Measurements from ENCODE around the gene TCTN1.
"Not testable (repeated sequence)": the region's sequence is repeated elsewhere in the genome, so short reads cannot be mapped to it uniquely, and the experiment has no call there.

Gene TCTN1

DNA sequence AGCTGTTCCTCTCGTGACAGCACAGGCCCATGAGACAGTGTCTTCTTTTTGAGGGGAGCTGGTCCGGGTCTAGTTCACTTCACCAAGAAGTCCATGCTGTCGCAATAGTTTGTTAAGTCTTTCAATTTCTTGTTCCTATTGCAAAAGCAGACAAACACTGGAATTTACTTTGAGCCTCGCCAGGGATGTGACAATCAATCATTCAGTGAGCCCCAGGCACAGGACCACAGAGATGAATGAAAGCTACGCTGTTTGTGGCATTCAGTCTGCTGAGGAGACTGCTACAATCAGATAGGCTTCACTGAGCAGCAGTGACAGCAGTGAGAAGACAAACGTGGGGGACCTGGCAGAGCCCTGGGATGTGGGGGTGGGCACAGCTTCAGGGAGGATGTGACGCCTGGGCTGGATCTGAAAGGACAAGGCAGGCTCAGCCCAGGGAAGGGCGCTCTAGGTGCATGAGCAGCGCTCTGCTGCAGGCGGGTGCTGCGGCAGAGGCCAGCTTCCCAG lies 35.5 kb downstream of the TCTN1 start:
- Histone ChIP-seq H3K4me1 (ENCODE audit: control insufficient read depth, low read depth, low read length) (peaks cover 5% of the 10 kb centered on the region), H3K36me3 (ENCODE audit: control insufficient read depth, low read depth, low read length) (no peaks in the 10 kb centered on the region), H3K4me3 (ENCODE audit: low read length) (no peak overlapping the region), H3K27me3 (ENCODE audit: control insufficient read depth, insufficient read depth, low read length) (no peaks in the 10 kb centered on the region), H3K9ac (ENCODE audit: low read length) (no peak overlapping the region), H3K27ac (ENCODE audit: low read length) (no peak overlapping the region), H3K9me3 (ENCODE audit: control insufficient read depth, low read depth, low read length) (no peaks in the 10 kb centered on the region)

DNA sequence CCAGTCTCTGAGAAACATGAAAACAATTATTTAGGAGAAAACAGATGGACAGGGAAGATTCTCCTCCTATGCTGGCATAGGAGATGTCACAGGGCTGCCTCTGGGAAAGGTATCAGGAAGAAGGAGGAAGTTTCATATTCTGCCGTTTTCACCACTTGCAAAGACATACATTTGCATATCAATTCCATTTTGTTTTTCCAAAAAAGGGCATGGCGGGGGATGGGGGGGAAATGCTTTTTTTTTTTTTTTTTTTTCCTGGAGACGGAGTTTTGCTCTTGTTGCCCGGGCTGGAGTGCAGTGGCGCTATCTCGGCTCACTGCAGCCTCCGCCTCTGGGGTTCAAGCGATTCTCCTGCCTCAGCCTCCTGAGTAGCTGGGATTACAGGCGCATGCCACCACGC lies 40.3 kb downstream of the TCTN1 start:
- H3K4me3 ChIP-seq (ENCODE audit: low read length); H3K36me3 ChIP-seq (ENCODE audit: control insufficient read depth, low read depth, low read length); H3K9ac ChIP-seq (ENCODE audit: low read length); H3K9me3 ChIP-seq (ENCODE audit: control insufficient read depth, low read depth, low read length); H3K27me3 ChIP-seq (ENCODE audit: control insufficient read depth, insufficient read depth, low read length); H3K4me1 ChIP-seq (ENCODE audit: control insufficient read depth, low read depth, low read length); H3K27ac ChIP-seq (ENCODE audit: low read length): not testable (repeated sequence)

DNA sequence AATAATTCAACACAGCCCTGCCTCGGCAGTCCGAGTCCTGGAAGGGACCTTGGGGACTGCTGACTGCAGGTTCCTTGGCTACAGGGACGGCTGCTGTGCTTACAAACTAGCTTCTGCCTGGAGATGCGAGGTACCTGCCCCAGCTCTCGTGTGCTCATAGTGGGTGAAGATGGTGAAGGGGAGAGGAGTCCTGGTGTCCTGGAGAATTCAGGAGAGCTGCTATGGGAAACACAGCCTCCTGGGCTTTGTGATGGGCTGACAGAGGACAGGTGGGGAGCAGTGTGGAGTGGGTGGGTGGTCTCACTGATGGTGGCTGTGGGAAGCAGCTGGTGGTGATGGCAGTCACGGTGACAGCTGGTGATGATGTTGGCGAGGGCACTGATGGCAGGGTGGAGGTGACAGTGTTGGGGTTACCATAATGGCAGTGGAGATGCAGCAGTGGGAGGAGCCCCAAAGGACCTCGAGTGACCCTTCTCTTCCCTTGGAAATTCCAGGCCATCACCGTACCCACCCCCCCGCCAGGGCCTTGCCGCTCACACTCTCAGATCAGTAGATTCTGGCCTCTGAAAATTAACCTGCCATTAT lies 42.2 kb downstream of the TCTN1 start:
- no peaks in the 10 kb centered on the region for H3K27me3 ChIP-seq (ENCODE audit: control insufficient read depth, insufficient read depth, low read length)
- H3K27ac ChIP-seq (ENCODE audit: low read length): no peak overlapping the region
- no peak overlapping the region for H3K4me3 ChIP-seq (ENCODE audit: low read length)
- no peaks in the 10 kb centered on the region for H3K36me3 ChIP-seq (ENCODE audit: control insufficient read depth, low read depth, low read length)
- H3K9me3 ChIP-seq (ENCODE audit: control insufficient read depth, low read depth, low read length): no peaks in the 10 kb centered on the region
- no peak overlapping the region for H3K9ac ChIP-seq (ENCODE audit: low read length)
- peaks cover 5% of the 10 kb centered on the region for H3K4me1 ChIP-seq (ENCODE audit: control insufficient read depth, low read depth, low read length)

DNA sequence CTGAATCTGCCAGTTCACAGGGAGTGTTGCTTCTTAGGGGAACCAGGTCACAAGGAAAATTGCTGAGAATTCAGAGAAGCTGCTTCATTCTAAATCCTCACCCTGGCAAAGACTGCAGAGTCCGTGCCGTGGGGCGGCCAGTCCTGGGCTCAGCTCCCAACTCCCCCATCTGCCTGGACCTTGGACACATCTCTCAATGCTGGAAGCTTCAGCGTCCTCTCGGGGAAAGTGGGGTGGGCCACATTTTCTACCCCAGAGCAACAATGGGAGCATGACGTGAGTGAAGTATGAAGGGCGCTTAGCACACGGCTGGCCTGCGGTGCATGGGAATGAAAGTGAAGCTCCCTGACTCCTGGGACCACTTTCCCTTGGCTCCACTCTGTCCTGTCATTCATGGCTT lies 43.8 kb downstream of the TCTN1 start:
- no peaks in the 10 kb centered on the region for H3K27me3 ChIP-seq (ENCODE audit: control insufficient read depth, insufficient read depth, low read length)
- no peak overlapping the region for H3K27ac ChIP-seq (ENCODE audit: low read length)
- no peaks in the 10 kb centered on the region for H3K9me3 ChIP-seq (ENCODE audit: control insufficient read depth, low read depth, low read length)
- no peaks in the 10 kb centered on the region for H3K36me3 ChIP-seq (ENCODE audit: control insufficient read depth, low read depth, low read length)
- H3K4me1 ChIP-seq (ENCODE audit: control insufficient read depth, low read depth, low read length): peaks cover 5% of the 10 kb centered on the region
- H3K4me3 ChIP-seq (ENCODE audit: low read length): no peak overlapping the region
- no peak overlapping the region for H3K9ac ChIP-seq (ENCODE audit: low read length)

DNA sequence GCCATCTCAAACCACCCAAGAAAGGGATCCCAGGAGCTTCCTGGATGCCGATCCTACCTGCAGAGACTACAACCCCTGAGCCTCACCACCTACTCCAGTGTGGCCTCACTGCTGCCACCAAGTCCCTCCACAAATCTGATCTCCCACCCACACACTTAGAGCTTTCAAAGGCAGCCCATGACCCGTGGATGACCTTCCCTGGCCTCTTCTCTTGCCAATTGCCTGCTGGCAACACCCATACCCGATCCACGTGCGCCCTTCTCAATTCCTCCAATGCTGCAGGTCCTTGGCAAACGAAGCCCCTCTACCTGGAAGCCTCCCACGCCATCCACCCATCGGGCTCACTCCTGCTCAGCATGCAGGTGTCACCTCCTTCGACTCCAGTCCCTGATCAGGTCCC lies 44.3 kb downstream of the TCTN1 start:
- no peaks in the 10 kb centered on the region for H3K36me3 ChIP-seq (ENCODE audit: control insufficient read depth, low read depth, low read length)
- H3K27ac ChIP-seq (ENCODE audit: low read length): no peak overlapping the region
- H3K9ac ChIP-seq (ENCODE audit: low read length): no peak overlapping the region
- no peak overlapping the region for H3K4me3 ChIP-seq (ENCODE audit: low read length)
- no peaks in the 10 kb centered on the region for H3K9me3 ChIP-seq (ENCODE audit: control insufficient read depth, low read depth, low read length)
- no peaks in the 10 kb centered on the region for H3K27me3 ChIP-seq (ENCODE audit: control insufficient read depth, insufficient read depth, low read length)
- H3K4me1 ChIP-seq (ENCODE audit: control insufficient read depth, low read depth, low read length): peaks cover 5% of the 10 kb centered on the region

DNA sequence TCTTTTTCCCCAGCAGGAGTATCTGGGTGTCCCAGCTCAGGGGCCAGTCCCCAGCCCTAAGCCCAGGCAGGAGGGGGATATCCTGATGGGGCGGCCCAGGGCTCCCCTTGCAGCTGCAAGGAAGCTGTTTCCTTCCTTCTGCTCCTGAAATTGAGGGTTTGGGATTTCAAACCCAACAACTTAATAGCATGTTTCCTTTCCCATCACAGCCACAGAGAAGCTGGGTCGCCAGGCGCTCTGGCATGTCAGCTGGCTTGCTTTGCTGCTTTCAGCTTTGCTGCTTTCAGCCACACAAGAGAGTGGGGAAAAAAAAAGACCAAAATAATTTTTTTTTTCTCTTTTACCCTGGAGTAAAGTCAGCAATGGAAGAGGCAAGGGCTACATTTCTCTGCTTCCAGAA lies 44.9 kb downstream of the TCTN1 start:
- H3K27me3 ChIP-seq (ENCODE audit: control insufficient read depth, insufficient read depth, low read length): no peaks in the 10 kb centered on the region
- H3K9me3 ChIP-seq (ENCODE audit: control insufficient read depth, low read depth, low read length): no peaks in the 10 kb centered on the region
- H3K9ac ChIP-seq (ENCODE audit: low read length): no peak overlapping the region
- H3K4me3 ChIP-seq (ENCODE audit: low read length): no peak overlapping the region
- no peaks in the 10 kb centered on the region for H3K36me3 ChIP-seq (ENCODE audit: control insufficient read depth, low read depth, low read length)
- H3K4me1 ChIP-seq (ENCODE audit: control insufficient read depth, low read depth, low read length): peaks cover 3% of the 10 kb centered on the region
- no peak overlapping the region for H3K27ac ChIP-seq (ENCODE audit: low read length)

DNA sequence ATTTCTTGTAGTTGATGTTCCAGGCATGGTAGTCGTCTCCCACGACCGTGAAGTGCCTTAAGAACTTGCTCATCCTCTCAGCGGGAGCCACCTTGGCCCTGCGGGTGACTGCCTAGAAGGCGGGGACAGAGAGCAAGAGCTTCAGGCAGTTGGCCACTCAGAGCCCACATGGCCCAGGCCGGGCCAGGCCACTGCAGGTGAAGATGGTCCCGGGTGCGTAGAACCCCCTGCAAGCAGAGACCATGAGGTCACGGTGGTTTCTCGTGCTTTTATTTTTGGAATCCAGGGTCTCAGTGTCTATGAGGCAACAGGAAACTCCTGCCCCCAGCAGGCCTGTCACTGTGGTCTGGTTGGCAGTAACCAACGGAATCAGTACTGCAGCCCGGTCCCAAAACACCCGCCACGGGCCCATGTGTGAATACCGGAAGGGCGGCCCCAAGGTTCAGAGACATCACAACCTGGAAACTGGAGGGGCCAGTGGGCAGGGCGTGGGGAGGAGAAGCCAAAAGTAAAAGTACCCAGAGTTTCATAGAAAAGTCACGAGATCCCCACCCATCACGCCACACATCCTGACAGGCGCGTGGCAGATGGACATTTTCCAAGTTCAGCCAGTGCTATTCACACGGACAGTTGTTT lies 47.5 kb downstream of the TCTN1 start:
- no peaks in the 10 kb centered on the region for H3K4me1 ChIP-seq (ENCODE audit: control insufficient read depth, low read depth, low read length)
- no peaks in the 10 kb centered on the region for H3K27me3 ChIP-seq (ENCODE audit: control insufficient read depth, insufficient read depth, low read length)
- no peak overlapping the region for H3K4me3 ChIP-seq (ENCODE audit: low read length)
- no peak overlapping the region for H3K27ac ChIP-seq (ENCODE audit: low read length)
- no peaks in the 10 kb centered on the region for H3K9me3 ChIP-seq (ENCODE audit: control insufficient read depth, low read depth, low read length)
- no peaks in the 10 kb centered on the region for H3K36me3 ChIP-seq (ENCODE audit: control insufficient read depth, low read depth, low read length)
- no peak overlapping the region for H3K9ac ChIP-seq (ENCODE audit: low read length)

DNA sequence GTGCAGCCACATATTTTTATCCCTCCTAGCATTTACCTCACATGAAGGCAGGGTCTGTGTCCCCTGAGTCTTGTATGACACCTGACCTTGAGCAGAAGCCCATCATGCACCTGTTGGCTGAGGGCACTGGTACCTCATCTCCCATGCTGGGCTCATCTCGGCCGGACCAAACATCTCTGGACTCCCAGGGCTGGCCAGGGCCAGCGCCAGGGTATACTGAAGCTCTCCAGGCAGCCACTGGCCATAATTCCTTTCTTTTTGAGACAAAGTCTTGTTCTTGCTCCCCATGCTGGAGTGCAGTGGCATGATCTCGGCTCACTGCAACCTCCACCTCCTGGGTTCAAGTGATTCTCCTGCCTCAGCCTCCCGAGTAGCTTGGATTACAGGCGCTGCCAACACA lies 53.0 kb downstream of the TCTN1 start:
- no peak overlapping the region for H3K27ac ChIP-seq (ENCODE audit: low read length)
- peaks cover 8% of the 10 kb centered on the region for H3K4me1 ChIP-seq (ENCODE audit: control insufficient read depth, low read depth, low read length)
- H3K4me3 ChIP-seq (ENCODE audit: low read length): no peak overlapping the region
- no peaks in the 10 kb centered on the region for H3K9me3 ChIP-seq (ENCODE audit: control insufficient read depth, low read depth, low read length)
- no peaks in the 10 kb centered on the region for H3K27me3 ChIP-seq (ENCODE audit: control insufficient read depth, insufficient read depth, low read length)
- H3K36me3 ChIP-seq (ENCODE audit: control insufficient read depth, low read depth, low read length): no peaks in the 10 kb centered on the region
- no peak overlapping the region for H3K9ac ChIP-seq (ENCODE audit: low read length)

DNA sequence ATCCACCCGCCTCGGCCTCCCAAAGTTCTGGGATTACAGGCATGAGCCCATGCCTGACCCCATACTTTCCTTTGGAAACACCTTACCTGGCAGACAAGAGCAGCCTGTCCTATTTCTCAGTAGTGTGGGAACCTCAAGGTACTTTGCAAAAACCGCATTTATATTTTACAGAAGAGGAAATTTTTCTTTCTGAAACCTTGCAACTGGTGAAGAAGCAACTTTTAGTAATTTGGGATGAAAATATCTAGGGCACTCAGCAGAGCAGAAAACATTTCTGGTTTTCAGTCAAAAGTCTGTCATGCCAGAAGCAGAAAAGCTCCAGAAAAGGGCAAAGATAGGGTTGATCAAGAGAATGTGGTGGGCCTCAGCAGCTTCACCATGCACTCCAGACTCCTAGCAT lies 53.7 kb downstream of the TCTN1 start:
- H3K27me3 ChIP-seq (ENCODE audit: control insufficient read depth, insufficient read depth, low read length): no peaks in the 10 kb centered on the region
- H3K4me3 ChIP-seq (ENCODE audit: low read length): no peak overlapping the region
- H3K4me1 ChIP-seq (ENCODE audit: control insufficient read depth, low read depth, low read length): peaks cover 8% of the 10 kb centered on the region
- no peak overlapping the region for H3K9ac ChIP-seq (ENCODE audit: low read length)
- no peak overlapping the region for H3K27ac ChIP-seq (ENCODE audit: low read length)
- H3K36me3 ChIP-seq (ENCODE audit: control insufficient read depth, low read depth, low read length): no peaks in the 10 kb centered on the region
- no peaks in the 10 kb centered on the region for H3K9me3 ChIP-seq (ENCODE audit: control insufficient read depth, low read depth, low read length)

DNA sequence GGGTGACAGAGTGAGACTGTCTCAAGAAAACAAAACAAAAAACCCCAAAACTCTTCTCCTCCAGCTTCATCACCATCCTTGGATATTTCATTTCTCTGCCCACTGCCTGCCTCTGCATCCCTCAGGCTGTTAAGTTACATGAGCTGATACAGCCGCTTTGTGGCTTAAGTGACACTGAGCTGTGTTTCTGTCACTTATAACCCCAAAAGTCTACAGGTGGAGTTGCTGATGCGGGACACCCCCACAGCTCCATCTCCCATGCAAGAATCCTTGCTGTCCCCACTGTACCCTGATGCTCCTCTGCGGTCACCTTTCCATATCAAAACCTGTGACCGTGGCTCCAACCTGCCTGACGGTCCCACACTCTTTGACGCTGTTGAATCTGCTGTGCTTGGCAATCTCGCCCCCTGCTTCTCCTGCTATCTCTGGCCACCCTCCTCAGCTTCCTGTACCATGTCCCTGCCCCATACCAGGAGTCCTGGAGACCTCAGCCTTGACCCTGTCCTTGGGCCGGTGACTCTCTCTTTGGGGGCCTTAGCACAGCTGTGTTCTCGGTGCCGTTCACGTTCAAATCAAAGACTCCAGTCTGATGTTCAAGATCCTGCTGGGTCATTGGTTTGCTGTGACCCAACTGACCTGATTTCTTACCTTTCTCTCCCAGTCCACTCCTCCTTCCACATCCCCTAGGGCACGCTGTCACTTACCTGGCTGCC lies 54.7 kb downstream of the TCTN1 start:
- Histone ChIP-seq H3K27me3 (ENCODE audit: control insufficient read depth, insufficient read depth, low read length) (no peaks in the 10 kb centered on the region), H3K27ac (ENCODE audit: low read length) (no peak overlapping the region), H3K9ac (ENCODE audit: low read length) (no peak overlapping the region), H3K4me3 (ENCODE audit: low read length) (no peak overlapping the region), H3K36me3 (ENCODE audit: control insufficient read depth, low read depth, low read length) (no peaks in the 10 kb centered on the region), H3K9me3 (ENCODE audit: control insufficient read depth, low read depth, low read length) (no peaks in the 10 kb centered on the region), H3K4me1 (ENCODE audit: control insufficient read depth, low read depth, low read length) (peaks cover 8% of the 10 kb centered on the region)

DNA sequence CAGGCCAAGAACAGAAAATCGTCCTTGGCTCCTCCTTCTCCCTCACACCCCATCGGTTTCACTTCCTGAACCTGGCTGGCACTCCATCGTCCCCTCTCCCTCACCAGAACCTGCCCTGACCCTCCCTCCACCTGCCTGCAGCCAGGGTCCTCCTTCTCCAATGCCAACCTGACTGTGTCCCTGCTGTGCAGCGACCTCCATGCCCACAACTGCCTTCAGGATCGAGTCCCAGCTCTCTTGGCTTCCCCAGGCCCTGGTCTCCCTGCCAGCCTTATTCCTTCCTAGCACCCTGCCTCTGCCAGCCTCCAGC lies 55.2 kb downstream of the TCTN1 start:
- H3K9ac ChIP-seq (ENCODE audit: low read length): no peak overlapping the region
- no peak overlapping the region for H3K4me3 ChIP-seq (ENCODE audit: low read length)
- no peaks in the 10 kb centered on the region for H3K36me3 ChIP-seq (ENCODE audit: control insufficient read depth, low read depth, low read length)
- H3K4me1 ChIP-seq (ENCODE audit: control insufficient read depth, low read depth, low read length): peaks cover 8% of the 10 kb centered on the region
- no peaks in the 10 kb centered on the region for H3K27me3 ChIP-seq (ENCODE audit: control insufficient read depth, insufficient read depth, low read length)
- no peak overlapping the region for H3K27ac ChIP-seq (ENCODE audit: low read length)
- H3K9me3 ChIP-seq (ENCODE audit: control insufficient read depth, low read depth, low read length): no peaks in the 10 kb centered on the region

DNA sequence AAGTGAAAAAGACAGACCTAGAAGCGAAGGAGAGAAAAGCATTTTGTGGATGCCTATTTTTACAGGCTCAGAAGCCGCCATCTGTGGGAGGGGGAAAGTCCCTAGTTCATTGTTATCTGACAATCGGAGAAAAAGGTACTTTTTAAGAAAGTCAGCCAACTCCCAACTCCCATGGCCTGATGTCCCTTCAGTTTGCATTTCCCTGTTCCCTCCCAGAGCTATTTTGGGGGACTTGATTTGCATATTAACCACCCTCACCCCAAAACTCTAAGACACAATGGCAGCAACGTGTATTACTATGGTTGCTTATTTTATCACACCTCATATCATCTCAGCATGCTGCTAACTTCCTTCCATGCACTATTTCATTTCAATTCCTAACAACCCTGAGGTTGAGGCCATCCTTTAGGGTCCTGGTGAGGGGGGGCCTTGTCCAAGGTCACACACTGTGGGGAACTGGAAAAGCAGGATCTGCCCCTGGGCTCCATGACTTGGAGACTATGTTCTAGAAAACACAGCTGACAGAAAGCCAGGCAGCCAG lies 56.3 kb downstream of the TCTN1 start:
- Histone ChIP-seq H3K27me3 (ENCODE audit: control insufficient read depth, insufficient read depth, low read length) (no peaks in the 10 kb centered on the region), H3K4me3 (ENCODE audit: low read length) (no peak overlapping the region), H3K4me1 (ENCODE audit: control insufficient read depth, low read depth, low read length) (peaks cover 8% of the 10 kb centered on the region), H3K36me3 (ENCODE audit: control insufficient read depth, low read depth, low read length) (no peaks in the 10 kb centered on the region), H3K27ac (ENCODE audit: low read length) (no peak overlapping the region), H3K9ac (ENCODE audit: low read length) (no peak overlapping the region), H3K9me3 (ENCODE audit: control insufficient read depth, low read depth, low read length) (no peaks in the 10 kb centered on the region)
